NCI-H82 treated with DMSO at 0.1 percent for 48 hours (cell line): ENCODE results near the gene SLC25A1.
"Not testable (repeated sequence)": the region's sequence is repeated elsewhere in the genome, so short reads cannot be mapped to it uniquely, and the experiment has no call there.

Experiments
- DNase-seq: peaks from one replicate; lab custom pipeline; 2025; ENCODE audit not compliant: unreplicated experiment; lab: John Stamatoyannopoulos, UW

The SLC25A1 gene

GRCh38 chr22:19168088-19168890 is 10.2 kb downstream of the SLC25A1 start:
- DNase-seq: no peak

GRCh38 chr22:19167106-19167869 is 11.2 kb downstream of the SLC25A1 start:
- no peak for DNase-seq

GRCh38 chr22:19166421-19166820 is 12.1 kb downstream of the SLC25A1 start:
- no peak for DNase-seq

GRCh38 chr22:19164425-19164824 is 14.1 kb downstream of the SLC25A1 start:
- no peak for DNase-seq

- not testable (repeated sequence) for DNase-seq
Observed at GRCh38 chr22:19158649-19159048, 19.9 kb downstream of the SLC25A1 start.

- DNase-seq: not testable (repeated sequence)
Observed at GRCh38 chr22:19156109-19156508, 22.4 kb downstream of the SLC25A1 start.

- no peak for DNase-seq
Observed at GRCh38 chr22:19152942-19153883, 25.3 kb downstream of the SLC25A1 start.

- no peak for DNase-seq
Observed at GRCh38 chr22:19151329-19152191, 27.0 kb downstream of the SLC25A1 start.

- DNase-seq: no peak
Observed at GRCh38 chr22:19150482-19151328, 27.8 kb downstream of the SLC25A1 start.

GRCh38 chr22:19149991-19150390 is 28.5 kb downstream of the SLC25A1 start, which contains the start of gene GSC2:
Gene GSC2, minus strand, starts transcription at chr22:19150292. Its CDS starts 9 bp downstream, at chr22:19150283.
- DNase-seq: no peak

- DNase-seq: no peak
Observed at GRCh38 chr22:19149047-19149883, 29.3 kb downstream of the SLC25A1 start.

GRCh38 chr22:19148417-19149046 is 30.0 kb downstream of the SLC25A1 start:
- DNase-seq: no peak

- DNase-seq: no peak
Observed at GRCh38 chr22:19147195-19147780, 31.2 kb downstream of the SLC25A1 start.

- no peak for DNase-seq
Observed at GRCh38 chr22:19146215-19146968, 32.1 kb downstream of the SLC25A1 start.

GRCh38 chr22:19143967-19144400 is 34.6 kb downstream of the SLC25A1 start:
- DNase-seq: no peak

GRCh38 chr22:19143212-19143611 is 35.3 kb downstream of the SLC25A1 start:
- no peak for DNase-seq

GRCh38 chr22:19142394-19142793 is 36.1 kb downstream of the SLC25A1 start:
- DNase-seq: no peak
